ENCODE data around the gene RPS15A. TPM values are rescaled to one million over a fixed set of nuclear protein-coding genes. Genes with fewer than 3 reads are reported as not detected.

RPS15A gene
- total RNA-seq, 1 donor from 2014 or later = 2,443 TPM

GRCh38 chr16:18800293-18800692, 10.2 kb upstream of the RPS15A start:
- H3K27ac Mint-ChIP-seq = peak overlapping the region; percentile 94
- H3K4me1 Mint-ChIP-seq = peaks cover 35% of the 10 kb centered on the region
- peaks cover 36% of the 10 kb centered on the region for H3K36me3 Mint-ChIP-seq (ENCODE audit: low read depth)
- H3K9me3 Mint-ChIP-seq = no peaks in the 10 kb centered on the region
- intact Hi-C loops (cut with micrococcal nuclease) = loop anchor here (10.0 kb wide), 1 partner anchor 55 kb away; no protein-coding TSS in a partner anchor
- no peak for TF ChIP-seq CTCF (IDR thresholded peaks at IDR 0.05)
- DNase-seq (no peak), ATAC-seq (ENCODE audit: low read depth) (no peak)
- ChIA-PET POLR2A (interaction anchor here (1.8 to 4.4 kb wide), 2 partner anchors 10 to 126 kb away, joined by 12 to 156 read pairs; partner anchors contain the start of genes RPS15A and SMG1), CTCF (interaction anchor here (1.5 kb wide), 1 partner anchor 10 kb away, joined by 6 read pairs; no protein-coding TSS in a partner anchor)
- H3K27me3 Mint-ChIP-seq = no peaks in the 10 kb centered on the region
- H3K4me3 Mint-ChIP-seq = peak overlapping the region; percentile 95

GRCh38 chr16:18799500-18799899, 9.4 kb upstream of the RPS15A start:
- Mint-ChIP-seq H3K4me3 (peak overlapping the region; percentile 95), H3K27me3 (no peaks in the 10 kb centered on the region), H3K4me1 (peaks cover 35% of the 10 kb centered on the region), H3K27ac (peak overlapping the region; percentile 94), H3K9me3 (no peaks in the 10 kb centered on the region), H3K36me3 (ENCODE audit: low read depth) (peaks cover 39% of the 10 kb centered on the region)
- intact Hi-C loops (cut with micrococcal nuclease) = no loop called here
- no peak for DNase-seq
- TF ChIP-seq CTCF (IDR thresholded peaks at IDR 0.05) = no peak
- no peak for ATAC-seq (ENCODE audit: low read depth)
- ChIA-PET CTCF (no interaction called here), POLR2A (interaction anchor here (4.4 kb wide), 1 partner anchor 9 kb away, joined by 156 read pairs; the partner anchor contains the start of gene RPS15A)

- TF ChIP-seq CTCF (IDR thresholded peaks at IDR 0.05) = no peak
- POLR2A ChIA-PET = no interaction called here
- Mint-ChIP-seq H3K4me1 (peaks cover 25% of the 10 kb centered on the region), H3K9me3 (no peaks in the 10 kb centered on the region), H3K4me3 (no peak overlapping the region), H3K27ac (no peak overlapping the region), H3K36me3 (ENCODE audit: low read depth) (peaks cover 55% of the 10 kb centered on the region), H3K27me3 (no peaks in the 10 kb centered on the region)
- DNase-seq = no peak
- CTCF ChIA-PET = no interaction called here
- intact Hi-C loops (cut with micrococcal nuclease) = no loop called here
- no peak for ATAC-seq (ENCODE audit: low read depth)
Observed at GRCh38 chr16:18797746-18798145, 7.6 kb upstream of the RPS15A start.

- Mint-ChIP-seq H3K4me3 (no peak overlapping the region), H3K27ac (no peak overlapping the region), H3K36me3 (ENCODE audit: low read depth) (peaks cover 65% of the 10 kb centered on the region), H3K4me1 (peaks cover 20% of the 10 kb centered on the region), H3K9me3 (no peaks in the 10 kb centered on the region), H3K27me3 (no peaks in the 10 kb centered on the region)
- ChIA-PET CTCF (no interaction called here), POLR2A (no interaction called here)
- no peak for DNase-seq
- no peak for TF ChIP-seq CTCF (IDR thresholded peaks at IDR 0.05)
- intact Hi-C loops (cut with micrococcal nuclease) = no loop called here
- no peak for ATAC-seq (ENCODE audit: low read depth)
Observed at GRCh38 chr16:18796377-18796776, 6.2 kb upstream of the RPS15A start.

GRCh38 chr16:18792836-18793433, 2.8 kb upstream of the RPS15A start:
- H3K4me1 Mint-ChIP-seq = peaks cover 26% of the 10 kb centered on the region
- DNase-seq (no peak), ATAC-seq (ENCODE audit: low read depth) (no peak)
- H3K9me3 Mint-ChIP-seq = peaks cover 3% of the 10 kb centered on the region
- H3K27me3 Mint-ChIP-seq = no peaks in the 10 kb centered on the region
- H3K27ac Mint-ChIP-seq = no peak overlapping the region
- intact Hi-C loops (cut with micrococcal nuclease) = no loop called here
- TF ChIP-seq CTCF (IDR thresholded peaks at IDR 0.05) = no peak
- no peak overlapping the region for H3K4me3 Mint-ChIP-seq
- ChIA-PET POLR2A (interaction anchor here (6.1 kb wide), 1 partner anchor 8 kb away, joined by 156 read pairs; the partner anchor contains the start of gene ARL6IP1), CTCF (interaction anchor here (5.4 kb wide), 1 partner anchor 10 kb away, joined by 31 read pairs; the partner anchor contains the start of gene ARL6IP1)
- H3K36me3 Mint-ChIP-seq (ENCODE audit: low read depth) = peaks cover 78% of the 10 kb centered on the region
